CD4-positive, alpha-beta T cell treated with Interleukin-15 for 4 hours (primary cell): ENCODE measurements around the gene RBL2.
A peak's percentile ranks its signal among the peaks of the same experiment; 100 is the strongest.
"Not testable (repeated sequence)": the region's sequence is repeated elsewhere in the genome, so short reads cannot be mapped to it uniquely, and the experiment has no call there.

Experiments used
- DNase-seq: peaks from one replicate; pipeline ENCODE4 v3.0.0-alpha.2; 2020; ENCODE audit warnings: low spot score

RBL2 gene

GRCh38 chr16:53434377-53435065 is at the start of gene RBL2:
TSS of gene RBL2 (plus strand) at chr16:53434471. CDS start at chr16:53434557, 86 bp downstream.
- DNase-seq: peak; percentile 87

- not testable (repeated sequence) for DNase-seq
These were observed 49.7 kb upstream of the RBL2 start for GRCh38 chr16:53384610-53385009.

GRCh38 chr16:53404959-53405358 is 29.3 kb upstream of the RBL2 start:
- no peak for DNase-seq

GRCh38 chr16:53412549-53412948 is 21.7 kb upstream of the RBL2 start:
- no peak for DNase-seq

GRCh38 chr16:53413864-53414263 is 20.4 kb upstream of the RBL2 start:
- DNase-seq: no peak

GRCh38 chr16:53414381-53414780 is 19.9 kb upstream of the RBL2 start:
- no peak for DNase-seq

- DNase-seq: no peak
These were observed 18.8 kb upstream of the RBL2 start for GRCh38 chr16:53415504-53415903.

GRCh38 chr16:53417011-53417410 is 17.3 kb upstream of the RBL2 start:
- no peak for DNase-seq

GRCh38 chr16:53417976-53418375 is 16.3 kb upstream of the RBL2 start:
- no peak for DNase-seq

- not testable (repeated sequence) for DNase-seq
These were observed 14.9 kb upstream of the RBL2 start for GRCh38 chr16:53419383-53419709.

GRCh38 chr16:53421248-53421647 is 13.0 kb upstream of the RBL2 start:
- DNase-seq: no peak

GRCh38 chr16:53423968-53424367 is 10.3 kb upstream of the RBL2 start:
- DNase-seq: not testable (repeated sequence)

- DNase-seq: no peak
These were observed 5.6 kb upstream of the RBL2 start for GRCh38 chr16:53428681-53429080.

GRCh38 chr16:53429221-53429943 is 4.9 kb upstream of the RBL2 start:
- DNase-seq: no peak

GRCh38 chr16:53430363-53430762 is 3.9 kb upstream of the RBL2 start:
- DNase-seq: no peak

- DNase-seq: no peak
These were observed 762 bp upstream of the RBL2 start for GRCh38 chr16:53433509-53433908.

GRCh38 chr16:53433930-53434376 is 318 bp upstream of the RBL2 start:
- no peak for DNase-seq

- peak; percentile 72 for DNase-seq
These were observed 906 bp downstream of the RBL2 start for GRCh38 chr16:53435066-53435688.

- no peak for DNase-seq
These were observed 5.9 kb downstream of the RBL2 start for GRCh38 chr16:53440125-53440524.

- DNase-seq: no peak
These were observed 11.3 kb downstream of the RBL2 start for GRCh38 chr16:53445534-53445933.

GRCh38 chr16:53446090-53446489 is 11.8 kb downstream of the RBL2 start:
- DNase-seq: no peak

GRCh38 chr16:53449816-53450517 is 15.7 kb downstream of the RBL2 start:
- DNase-seq: no peak

- peak; percentile 37 for DNase-seq
These were observed 19.7 kb downstream of the RBL2 start for GRCh38 chr16:53453928-53454327.
